ENCODE results near the gene RFXAP. TPM values are rescaled to one million over a fixed set of nuclear protein-coding genes. Genes with fewer than 3 reads are reported as not detected.

Gene RFXAP
- polyA plus RNA-seq, 1 of the 3 experiments (the other 2 are of a cell fraction): 4.1 TPM

DNA sequence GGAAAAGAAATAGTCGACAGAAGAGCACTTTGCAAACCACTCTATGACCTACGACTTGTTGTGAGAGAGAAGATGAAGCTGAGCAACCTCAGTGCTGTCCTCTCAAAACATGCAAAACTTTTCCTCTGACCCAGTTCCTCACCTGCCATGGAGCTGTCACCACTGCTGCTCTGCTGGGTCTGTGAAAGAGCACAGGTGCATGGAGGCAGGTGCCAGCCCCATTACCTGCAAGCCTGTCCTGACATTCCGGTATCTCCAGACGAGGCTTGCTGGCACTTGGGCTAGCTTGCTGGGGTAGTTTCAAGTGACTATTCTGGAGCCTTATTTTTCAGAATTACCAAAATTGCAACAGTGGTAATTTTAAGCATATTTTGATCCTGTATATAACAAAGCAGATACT lies 49.5 kb upstream of the RFXAP start:
- ChIA-PET CTCF (interaction anchor here (1.8 kb wide), 1 partner anchor 34 kb away, joined by 5 read pairs; no protein-coding TSS in a partner anchor), POLR2A (no interaction called here)
- 23% methylated on average over 4 of the region's 4 CpGs for WGBS (ENCODE audit: low lambda C conversion rate)

DNA sequence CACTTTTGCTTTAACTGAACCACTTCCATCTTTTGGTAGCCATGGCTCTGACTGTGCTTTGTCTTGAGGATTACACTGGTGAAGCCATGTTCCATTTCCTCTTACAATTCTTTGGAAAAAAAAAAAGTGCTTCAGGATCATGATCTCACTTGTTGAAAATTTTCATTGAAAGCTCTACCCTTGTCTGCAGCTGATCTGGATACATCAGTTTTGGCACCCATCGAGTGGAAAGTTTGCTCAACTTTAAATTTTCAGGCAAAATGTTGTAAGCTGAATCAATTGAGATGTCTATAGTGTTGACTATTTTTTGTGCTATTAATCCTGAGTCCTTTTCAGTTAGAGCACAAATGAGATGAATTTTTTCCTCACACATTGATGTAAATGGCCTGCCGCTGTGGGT lies 48.3 kb upstream of the RFXAP start:
- H2AFZ ChIP-seq (ENCODE audit: low read depth): no peak overlapping the region
- no peak overlapping the region for H3K27ac ChIP-seq (ENCODE audit: low read depth in 2 of 2, low read length in 1 of 2)
- no peaks in the 10 kb centered on the region for H3K9me3 ChIP-seq
- H3K9ac ChIP-seq: no peak overlapping the region
- H3K4me1 ChIP-seq (ENCODE audit: control insufficient read depth in 1 of 2, insufficient read depth in 2 of 2, low read depth in 1 of 2, low read length in 1 of 2): no peaks in the 10 kb centered on the region
- 25% methylated on average over 2 of the region's 2 CpGs for WGBS (ENCODE audit: low lambda C conversion rate)
- H3K4me3 ChIP-seq (ENCODE audit: low read depth in 2 of 2, low read length in 1 of 2): no peak overlapping the region
- H3K79me2 ChIP-seq (ENCODE audit: insufficient read depth): no peaks in the 10 kb centered on the region
- H3K36me3 ChIP-seq (replicated peaks in 1 of 2; ENCODE audit: control insufficient read depth in 1 of 2, insufficient read depth in 2 of 2, low read length in 1 of 2): no peaks in the 10 kb centered on the region
- POLR2A ChIA-PET: no interaction called here
- CTCF ChIA-PET: interaction anchor here (0.6 kb wide), 1 partner anchor 406 kb away, joined by 3 read pairs; no protein-coding TSS in a partner anchor
- no peaks in the 10 kb centered on the region for H3K9me2 ChIP-seq
- no peak overlapping the region for H3K4me2 ChIP-seq
- no peaks in the 10 kb centered on the region for H3F3A ChIP-seq (replicated peaks; ENCODE audit: insufficient read depth)
- no peak for DNase-seq
- TF ChIP-seq, protein P1, sequence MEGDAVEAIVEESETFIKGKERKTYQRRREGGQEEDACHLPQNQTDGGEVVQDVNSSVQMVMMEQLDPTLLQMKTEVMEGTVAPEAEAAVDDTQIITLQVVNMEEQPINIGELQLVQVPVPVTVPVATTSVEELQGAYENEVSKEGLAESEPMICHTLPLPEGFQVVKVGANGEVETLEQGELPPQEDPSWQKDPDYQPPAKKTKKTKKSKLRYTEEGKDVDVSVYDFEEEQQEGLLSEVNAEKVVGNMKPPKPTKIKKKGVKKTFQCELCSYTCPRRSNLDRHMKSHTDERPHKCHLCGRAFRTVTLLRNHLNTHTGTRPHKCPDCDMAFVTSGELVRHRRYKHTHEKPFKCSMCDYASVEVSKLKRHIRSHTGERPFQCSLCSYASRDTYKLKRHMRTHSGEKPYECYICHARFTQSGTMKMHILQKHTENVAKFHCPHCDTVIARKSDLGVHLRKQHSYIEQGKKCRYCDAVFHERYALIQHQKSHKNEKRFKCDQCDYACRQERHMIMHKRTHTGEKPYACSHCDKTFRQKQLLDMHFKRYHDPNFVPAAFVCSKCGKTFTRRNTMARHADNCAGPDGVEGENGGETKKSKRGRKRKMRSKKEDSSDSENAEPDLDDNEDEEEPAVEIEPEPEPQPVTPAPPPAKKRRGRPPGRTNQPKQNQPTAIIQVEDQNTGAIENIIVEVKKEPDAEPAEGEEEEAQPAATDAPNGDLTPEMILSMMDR (IDR thresholded peaks at IDR 0.05): no peak
- TF ChIP-seq, protein P2, sequence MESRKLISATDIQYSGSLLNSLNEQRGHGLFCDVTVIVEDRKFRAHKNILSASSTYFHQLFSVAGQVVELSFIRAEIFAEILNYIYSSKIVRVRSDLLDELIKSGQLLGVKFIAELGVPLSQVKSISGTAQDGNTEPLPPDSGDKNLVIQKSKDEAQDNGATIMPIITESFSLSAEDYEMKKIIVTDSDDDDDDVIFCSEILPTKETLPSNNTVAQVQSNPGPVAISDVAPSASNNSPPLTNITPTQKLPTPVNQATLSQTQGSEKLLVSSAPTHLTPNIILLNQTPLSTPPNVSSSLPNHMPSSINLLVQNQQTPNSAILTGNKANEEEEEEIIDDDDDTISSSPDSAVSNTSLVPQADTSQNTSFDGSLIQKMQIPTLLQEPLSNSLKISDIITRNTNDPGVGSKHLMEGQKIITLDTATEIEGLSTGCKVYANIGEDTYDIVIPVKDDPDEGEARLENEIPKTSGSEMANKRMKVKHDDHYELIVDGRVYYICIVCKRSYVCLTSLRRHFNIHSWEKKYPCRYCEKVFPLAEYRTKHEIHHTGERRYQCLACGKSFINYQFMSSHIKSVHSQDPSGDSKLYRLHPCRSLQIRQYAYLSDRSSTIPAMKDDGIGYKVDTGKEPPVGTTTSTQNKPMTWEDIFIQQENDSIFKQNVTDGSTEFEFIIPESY (IDR thresholded peaks at IDR 0.05; ENCODE audit: borderline replicate concordance, low read depth): no peak
- no peak for TF ChIP-seq NFIC (IDR thresholded peaks at IDR 0.05; ENCODE audit: borderline replicate concordance)
- TF ChIP-seq, protein P3, sequence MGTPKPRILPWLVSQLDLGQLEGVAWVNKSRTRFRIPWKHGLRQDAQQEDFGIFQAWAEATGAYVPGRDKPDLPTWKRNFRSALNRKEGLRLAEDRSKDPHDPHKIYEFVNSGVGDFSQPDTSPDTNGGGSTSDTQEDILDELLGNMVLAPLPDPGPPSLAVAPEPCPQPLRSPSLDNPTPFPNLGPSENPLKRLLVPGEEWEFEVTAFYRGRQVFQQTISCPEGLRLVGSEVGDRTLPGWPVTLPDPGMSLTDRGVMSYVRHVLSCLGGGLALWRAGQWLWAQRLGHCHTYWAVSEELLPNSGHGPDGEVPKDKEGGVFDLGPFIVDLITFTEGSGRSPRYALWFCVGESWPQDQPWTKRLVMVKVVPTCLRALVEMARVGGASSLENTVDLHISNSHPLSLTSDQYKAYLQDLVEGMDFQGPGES (IDR thresholded peaks at IDR 0.05; ENCODE audit: low read depth, low read length): no peak
- no peaks in the 10 kb centered on the region for H4K20me1 ChIP-seq (ENCODE audit: insufficient read depth)
- H3K27me3 ChIP-seq (ENCODE audit: insufficient read depth): no peaks in the 10 kb centered on the region; the same call in 1 of the 2 replicates

More for the DNA sequence above, 49.5 kb upstream of the RFXAP start:
- Histone ChIP-seq H3K9me3 (no peaks in the 10 kb centered on the region), H3F3A (replicated peaks; ENCODE audit: insufficient read depth) (no peaks in the 10 kb centered on the region), H3K4me2 (no peak overlapping the region), H3K4me1 (ENCODE audit: control insufficient read depth in 1 of 2, insufficient read depth in 2 of 2, low read depth in 1 of 2, low read length in 1 of 2) (no peaks in the 10 kb centered on the region), H3K36me3 (replicated peaks in 1 of 2; ENCODE audit: control insufficient read depth in 1 of 2, insufficient read depth in 2 of 2, low read length in 1 of 2) (no peaks in the 10 kb centered on the region), H4K20me1 (ENCODE audit: insufficient read depth) (no peaks in the 10 kb centered on the region), H3K9ac (no peak overlapping the region), H3K27ac (ENCODE audit: low read depth in 2 of 2, low read length in 1 of 2) (no peak overlapping the region), H3K27me3 (ENCODE audit: insufficient read depth) (no peaks in the 10 kb centered on the region; the same call in 1 of the 2 replicates), H3K79me2 (ENCODE audit: insufficient read depth) (no peaks in the 10 kb centered on the region), H3K4me3 (ENCODE audit: low read depth in 2 of 2, low read length in 1 of 2) (no peak overlapping the region), H2AFZ (ENCODE audit: low read depth) (no peak overlapping the region), H3K9me2 (no peaks in the 10 kb centered on the region)
- DNase-seq: no peak
- no peak for TF ChIP-seq TCF12 (IDR thresholded peaks at IDR 0.05)
- TF ChIP-seq JUND (IDR thresholded peaks at IDR 0.05): no peak
- no peak for TF ChIP-seq RXRA (IDR thresholded peaks at IDR 0.05; ENCODE audit: borderline replicate concordance, low read depth)
- TF ChIP-seq, protein P2 (IDR thresholded peaks at IDR 0.05; ENCODE audit: borderline replicate concordance, low read depth): no peak
- no peak for TF ChIP-seq YY1 (IDR thresholded peaks at IDR 0.05; ENCODE audit: low read depth)
- no peak for TF ChIP-seq TAF1 (IDR thresholded peaks at IDR 0.05; ENCODE audit: borderline replicate concordance, low read depth, low read length)
- TF ChIP-seq RCOR1 (IDR thresholded peaks at IDR 0.05; ENCODE audit: low read length): no peak
- no peak for TF ChIP-seq SMC3 (IDR thresholded peaks at IDR 0.05; ENCODE audit: low read depth, low read length)
- no peak for TF ChIP-seq NRF1 (IDR thresholded peaks at IDR 0.05; ENCODE audit: low read depth, low read length)
